NOMO-1 treated with dmso at 0.1 percent for 144 hours (cell line): Measurements from ENCODE around the gene CLEC2D.
"Not testable (repeated sequence)": the region's sequence is repeated elsewhere in the genome, so short reads cannot be mapped to it uniquely, and the experiment has no call there.

Experiments
- DNase-seq: peaks from one replicate; lab custom pipeline; 2025; ENCODE audit not compliant: unreplicated experiment; lab: John Stamatoyannopoulos, UW

Gene CLEC2D

GRCh38 chr12:9669534-9669933 is at the start of gene CLEC2D:
Gene CLEC2D (plus strand): TSS chr12:9669713. CDS start chr12:9669735, 22 bp downstream.
- peak; percentile 55 for DNase-seq

GRCh38 chr12:9625019-9625418 is 44.5 kb upstream of the CLEC2D start:
- no peak for DNase-seq

GRCh38 chr12:9626291-9626690 is 43.2 kb upstream of the CLEC2D start:
- DNase-seq: no peak

- no peak for DNase-seq
Observed at GRCh38 chr12:9626821-9627220, 42.7 kb upstream of the CLEC2D start.

GRCh38 chr12:9632766-9633165 is 36.7 kb upstream of the CLEC2D start:
- no peak for DNase-seq

GRCh38 chr12:9634177-9634803 is 35.2 kb upstream of the CLEC2D start:
- no peak for DNase-seq

GRCh38 chr12:9634969-9635754 is 34.4 kb upstream of the CLEC2D start:
- DNase-seq: no peak

GRCh38 chr12:9636150-9636850 is 33.2 kb upstream of the CLEC2D start:
- no peak for DNase-seq

GRCh38 chr12:9636851-9637206 is 32.7 kb upstream of the CLEC2D start:
- DNase-seq: no peak

- no peak for DNase-seq
Observed at GRCh38 chr12:9640024-9640423, 29.5 kb upstream of the CLEC2D start.

- no peak for DNase-seq
Observed at GRCh38 chr12:9642606-9643265, 26.8 kb upstream of the CLEC2D start.

GRCh38 chr12:9643266-9643660 is 26.2 kb upstream of the CLEC2D start:
- DNase-seq: no peak

- not testable (repeated sequence) for DNase-seq
Observed at GRCh38 chr12:9644985-9645551, 24.4 kb upstream of the CLEC2D start.

- DNase-seq: no peak
Observed at GRCh38 chr12:9646794-9647781, 22.4 kb upstream of the CLEC2D start.

GRCh38 chr12:9647825-9648700 is 21.4 kb upstream of the CLEC2D start:
- DNase-seq: peak; percentile 97

- DNase-seq: no peak
Observed at GRCh38 chr12:9648701-9649531, 20.6 kb upstream of the CLEC2D start.

GRCh38 chr12:9649532-9649940 is 20.0 kb upstream of the CLEC2D start:
- DNase-seq: peak; percentile 41

GRCh38 chr12:9650151-9650576 is 19.3 kb upstream of the CLEC2D start:
- no peak for DNase-seq
